ENCODE results near the gene ALG11. TPM values are rescaled to one million over a fixed set of nuclear protein-coding genes. Genes with fewer than 3 reads are reported as not detected.
A peak's percentile ranks its signal among the peaks of the same experiment; 100 is the strongest.

ALG11 gene
- polyA plus RNA-seq (2013, experiment 1 of 2) = 13.1 TPM
- 12.5 TPM for polyA plus RNA-seq (2013, experiment 2 of 2)

DNA sequence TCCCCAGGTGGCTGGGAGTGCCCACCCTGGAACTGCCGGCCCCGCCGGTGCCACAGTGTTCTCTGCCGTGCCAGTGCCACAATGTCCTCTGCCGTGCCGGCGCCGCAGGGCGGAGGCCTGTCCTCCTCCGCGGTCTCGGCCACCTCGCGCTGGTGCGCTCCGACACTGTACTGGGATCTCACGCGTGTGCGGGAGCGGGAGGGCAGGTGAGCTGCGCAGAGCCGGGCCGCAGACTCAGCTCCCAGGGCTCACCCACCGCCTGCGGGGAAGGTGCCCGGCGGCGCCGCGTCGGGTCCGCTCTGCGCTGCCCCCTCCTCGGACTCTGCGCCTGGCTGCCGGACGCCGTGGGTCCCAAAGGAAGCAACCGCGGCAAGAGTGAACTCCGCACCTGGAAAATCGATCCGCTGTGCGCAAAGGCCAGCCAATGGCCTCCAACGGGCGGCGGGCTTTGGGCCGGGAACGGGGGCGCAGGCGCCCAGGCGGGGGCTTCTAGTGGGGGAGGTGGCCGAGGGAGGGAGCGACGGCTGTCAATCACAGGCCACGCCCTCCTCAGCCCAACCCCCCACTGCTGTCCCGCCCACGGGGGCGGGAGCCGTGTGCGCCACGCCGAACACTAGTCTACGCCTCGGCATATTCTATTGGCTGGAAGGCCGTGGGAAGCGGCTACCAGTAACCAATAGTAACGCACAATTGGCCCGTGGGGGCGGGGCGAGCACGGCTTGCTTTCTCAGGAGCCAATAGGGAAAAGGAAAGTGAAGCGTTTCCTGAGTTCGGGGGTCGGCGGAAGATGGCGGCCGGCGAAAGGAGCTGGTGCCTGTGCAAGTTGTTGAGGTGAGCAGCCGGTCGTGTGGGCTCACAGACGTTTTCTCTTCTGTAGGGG is at the start of gene ALG11:
Gene ALG11 (plus strand): TSS at position 767 of the 880 bp plus-strand sequence. CDS start 21 bp downstream, at position 788.
- Histone ChIP-seq H2BK15ac (ENCODE audit: low read depth, poor library complexity, severe bottlenecking) (no peak within 1 kb of the TSS), H2BK120ac (ENCODE audit: low read depth, low read length) (peak within 1 kb of the TSS; percentile 51), H3K9ac (ENCODE audit: low read length) (peak within 1 kb of the TSS; percentile 95), H3K36me3 (ENCODE audit: control insufficient read depth in 1 of 2, insufficient read depth in 2 of 2, low read depth in 1 of 2, low read length in 2 of 2) (peaks cover 0 to 7% of the 10 kb centered on the region in 2 experiments), H2BK5ac (ENCODE audit: low read depth, low read length, poor library complexity, severe bottlenecking) (no peak within 1 kb of the TSS), H2AK5ac (ENCODE audit: low read length, severe bottlenecking) (no peak within 1 kb of the TSS), H2AFZ (ENCODE audit: low read depth, low read length) (peak within 1 kb of the TSS; percentile 21), H3K18ac (ENCODE audit: low read depth in 1 of 2, low read length in 2 of 2) (peak within 1 kb of the TSS; percentile 58 to 86), H3K27me3 (ENCODE audit: control insufficient read depth in 1 of 2, insufficient read depth in 1 of 2, low read length in 2 of 2) (peaks cover 8 to 28% of the 10 kb centered on the region in 2 experiments), H3K9me3 (ENCODE audit: control insufficient read depth, low read length) (no peaks in the 10 kb centered on the region), H2BK12ac (ENCODE audit: low read length in 2 of 2) (peak within 1 kb of the TSS in 1 of 2 experiments; percentile 2), H4K8ac (ENCODE audit: low read length) (peak within 1 kb of the TSS; percentile 29), H4K91ac (ENCODE audit: low read length) (peak within 1 kb of the TSS; percentile 47), H3K4me1 (ENCODE audit: control insufficient read depth, insufficient read depth, low read depth, low read length) (peaks cover 4% of the 10 kb centered on the region), H3K4ac (ENCODE audit: low read depth in 1 of 2, low read length in 2 of 2) (peak within 1 kb of the TSS in 1 of 2 experiments; percentile 81), H3K79me1 (replicated peaks; ENCODE audit: low read length, poor library complexity, severe bottlenecking) (peaks cover 23% of the 10 kb centered on the region), H3K23ac (ENCODE audit: low read length in 2 of 2) (peak within 1 kb of the TSS in 1 of 2 experiments; percentile 89), H3K14ac (ENCODE audit: low read length in 2 of 2) (peak within 1 kb of the TSS in 1 of 2 experiments; percentile 78), H3K4me2 (ENCODE audit: low read length, poor library complexity, severe bottlenecking) (peak within 1 kb of the TSS; percentile 93), H3K27ac (ENCODE audit: low read length, poor library complexity, severe bottlenecking) (peak within 1 kb of the TSS; percentile 4), H3K4me3 (ENCODE audit: insufficient read depth in 1 of 2, low read depth in 1 of 2, low read length in 2 of 2) (peak within 1 kb of the TSS; percentile 86 to 97)
- DNase-seq = peak; percentile 99
- WGBS = under 1% methylated on average over 71 of the region's 82 CpGs

- Histone ChIP-seq H3K4ac (ENCODE audit: low read depth in 1 of 2, low read length in 2 of 2) (no peak overlapping the region), H3K79me1 (replicated peaks; ENCODE audit: low read length, poor library complexity, severe bottlenecking) (no peaks in the 10 kb centered on the region), H2BK5ac (ENCODE audit: low read depth, low read length, poor library complexity, severe bottlenecking) (no peak overlapping the region), H3K9ac (ENCODE audit: low read length) (no peak overlapping the region), H3K4me1 (ENCODE audit: control insufficient read depth, insufficient read depth, low read depth, low read length) (no peaks in the 10 kb centered on the region), H2BK120ac (ENCODE audit: low read depth, low read length) (no peak overlapping the region), H2BK15ac (ENCODE audit: low read depth, poor library complexity, severe bottlenecking) (no peak overlapping the region), H2BK12ac (ENCODE audit: low read length in 2 of 2) (no peak overlapping the region), H4K8ac (ENCODE audit: low read length) (no peak overlapping the region), H3K23ac (ENCODE audit: low read length in 2 of 2) (no peak overlapping the region), H4K91ac (ENCODE audit: low read length) (no peak overlapping the region), H3K27me3 (ENCODE audit: control insufficient read depth in 1 of 2, insufficient read depth in 1 of 2, low read length in 2 of 2) (no peaks in the 10 kb centered on the region), H3K4me2 (ENCODE audit: low read length, poor library complexity, severe bottlenecking) (no peak overlapping the region), H3K36me3 (ENCODE audit: control insufficient read depth in 1 of 2, insufficient read depth in 2 of 2, low read depth in 1 of 2, low read length in 2 of 2) (no peaks in the 10 kb centered on the region), H3K27ac (ENCODE audit: low read length, poor library complexity, severe bottlenecking) (no peak overlapping the region), H3K4me3 (ENCODE audit: insufficient read depth in 1 of 2, low read depth in 1 of 2, low read length in 2 of 2) (no peak overlapping the region), H3K9me3 (ENCODE audit: control insufficient read depth, low read length) (no peaks in the 10 kb centered on the region), H2AFZ (ENCODE audit: low read depth, low read length) (no peak overlapping the region), H3K14ac (ENCODE audit: low read length in 2 of 2) (no peak overlapping the region), H3K18ac (ENCODE audit: low read depth in 1 of 2, low read length in 2 of 2) (no peak overlapping the region), H2AK5ac (ENCODE audit: low read length, severe bottlenecking) (no peak overlapping the region)
- no peak for DNase-seq
- 91% methylated on average over 9 of the region's 10 CpGs for WGBS
Observed at GRCh38 chr13:51966186-51966585, 46.0 kb upstream of the ALG11 start.

DNA sequence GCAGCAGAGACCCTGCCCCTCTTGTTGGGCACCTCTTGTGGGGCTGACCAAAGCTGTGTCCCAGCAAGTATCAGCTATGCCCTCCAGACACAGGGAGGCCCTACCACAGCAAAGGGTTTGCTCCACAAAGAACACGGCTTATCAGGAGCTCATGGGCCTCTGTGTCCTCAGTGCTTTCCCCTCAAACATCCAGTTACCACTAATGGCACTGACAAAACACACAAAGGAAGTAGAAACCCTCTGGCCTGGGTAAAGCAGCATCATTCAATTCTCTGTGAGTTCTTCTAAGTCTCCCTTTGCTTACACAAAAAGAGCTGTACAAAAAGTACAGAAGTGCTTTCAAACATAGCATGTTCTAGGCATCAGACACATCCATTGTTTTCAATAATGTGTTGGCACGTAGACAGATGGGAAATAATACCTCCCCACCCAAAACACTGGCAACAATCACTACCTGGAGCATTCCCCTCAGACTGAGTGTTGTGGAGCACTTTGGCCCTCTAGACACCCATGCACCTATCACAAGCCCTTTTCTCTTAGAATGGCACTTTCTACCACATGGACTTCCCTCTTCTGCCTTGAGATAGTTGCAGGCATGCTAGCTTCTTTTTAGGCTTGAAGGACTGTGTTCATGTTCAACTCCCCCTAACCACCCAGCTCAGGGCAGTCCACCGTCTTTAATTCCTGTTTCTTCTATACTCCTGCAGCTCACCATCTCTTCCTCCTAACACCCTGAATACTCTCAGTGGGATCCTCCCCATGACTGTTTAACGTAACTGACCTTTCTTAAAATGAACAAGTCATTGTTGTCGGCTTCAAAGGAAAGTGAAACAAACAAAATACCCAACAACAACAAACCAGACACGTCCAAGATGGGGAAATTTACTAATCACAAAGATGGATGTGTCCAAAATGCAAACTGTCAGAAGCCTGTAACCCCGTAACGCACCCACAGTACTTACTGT is 44.4 kb upstream of the ALG11 start:
- Histone ChIP-seq H3K36me3 (ENCODE audit: control insufficient read depth in 1 of 2, insufficient read depth in 2 of 2, low read depth in 1 of 2, low read length in 2 of 2) (no peaks in the 10 kb centered on the region), H4K91ac (ENCODE audit: low read length) (no peak overlapping the region)
- no peak for DNase-seq

More for the DNA sequence above, 44.4 kb upstream of the ALG11 start:
- Histone ChIP-seq H3K27me3 (ENCODE audit: control insufficient read depth in 1 of 2, insufficient read depth in 1 of 2, low read length in 2 of 2) (no peaks in the 10 kb centered on the region), H4K8ac (ENCODE audit: low read length) (no peak overlapping the region), H3K4me2 (ENCODE audit: low read length, poor library complexity, severe bottlenecking) (no peak overlapping the region), H3K4ac (ENCODE audit: low read depth in 1 of 2, low read length in 2 of 2) (no peak overlapping the region), H2BK5ac (ENCODE audit: low read depth, low read length, poor library complexity, severe bottlenecking) (no peak overlapping the region), H2BK12ac (ENCODE audit: low read length in 2 of 2) (no peak overlapping the region), H3K18ac (ENCODE audit: low read depth in 1 of 2, low read length in 2 of 2) (no peak overlapping the region), H3K79me1 (replicated peaks; ENCODE audit: low read length, poor library complexity, severe bottlenecking) (no peaks in the 10 kb centered on the region), H3K4me1 (ENCODE audit: control insufficient read depth, insufficient read depth, low read depth, low read length) (no peaks in the 10 kb centered on the region), H3K4me3 (ENCODE audit: insufficient read depth in 1 of 2, low read depth in 1 of 2, low read length in 2 of 2) (no peak overlapping the region), H2BK120ac (ENCODE audit: low read depth, low read length) (no peak overlapping the region), H3K27ac (ENCODE audit: low read length, poor library complexity, severe bottlenecking) (no peak overlapping the region), H3K9ac (ENCODE audit: low read length) (no peak overlapping the region), H2AK5ac (ENCODE audit: low read length, severe bottlenecking) (no peak overlapping the region), H3K14ac (ENCODE audit: low read length in 2 of 2) (no peak overlapping the region), H3K23ac (ENCODE audit: low read length in 2 of 2) (no peak overlapping the region), H2BK15ac (ENCODE audit: low read depth, poor library complexity, severe bottlenecking) (no peak overlapping the region), H2AFZ (ENCODE audit: low read depth, low read length) (no peak overlapping the region), H3K9me3 (ENCODE audit: control insufficient read depth, low read length) (no peaks in the 10 kb centered on the region)
- 84% methylated on average over 8 of the region's 8 CpGs for WGBS

Data from mesenchymal stem cell (in vitro differentiated cells and primary cell).